A204.1 (cell line): ENCODE measurements around the gene MYLK.
A peak's percentile ranks its signal among the peaks of the same experiment; 100 is the strongest.
"Not testable (repeated sequence)": the region's sequence is repeated elsewhere in the genome, so short reads cannot be mapped to it uniquely, and the experiment has no call there.

Experiments used
- FAIRE-seq: peaks from 2 replicates; lab custom pipeline; 2012; peaks lifted over from hg19 to GRCh38; lab: Jason Lieb, UNC

MYLK gene, protein sequence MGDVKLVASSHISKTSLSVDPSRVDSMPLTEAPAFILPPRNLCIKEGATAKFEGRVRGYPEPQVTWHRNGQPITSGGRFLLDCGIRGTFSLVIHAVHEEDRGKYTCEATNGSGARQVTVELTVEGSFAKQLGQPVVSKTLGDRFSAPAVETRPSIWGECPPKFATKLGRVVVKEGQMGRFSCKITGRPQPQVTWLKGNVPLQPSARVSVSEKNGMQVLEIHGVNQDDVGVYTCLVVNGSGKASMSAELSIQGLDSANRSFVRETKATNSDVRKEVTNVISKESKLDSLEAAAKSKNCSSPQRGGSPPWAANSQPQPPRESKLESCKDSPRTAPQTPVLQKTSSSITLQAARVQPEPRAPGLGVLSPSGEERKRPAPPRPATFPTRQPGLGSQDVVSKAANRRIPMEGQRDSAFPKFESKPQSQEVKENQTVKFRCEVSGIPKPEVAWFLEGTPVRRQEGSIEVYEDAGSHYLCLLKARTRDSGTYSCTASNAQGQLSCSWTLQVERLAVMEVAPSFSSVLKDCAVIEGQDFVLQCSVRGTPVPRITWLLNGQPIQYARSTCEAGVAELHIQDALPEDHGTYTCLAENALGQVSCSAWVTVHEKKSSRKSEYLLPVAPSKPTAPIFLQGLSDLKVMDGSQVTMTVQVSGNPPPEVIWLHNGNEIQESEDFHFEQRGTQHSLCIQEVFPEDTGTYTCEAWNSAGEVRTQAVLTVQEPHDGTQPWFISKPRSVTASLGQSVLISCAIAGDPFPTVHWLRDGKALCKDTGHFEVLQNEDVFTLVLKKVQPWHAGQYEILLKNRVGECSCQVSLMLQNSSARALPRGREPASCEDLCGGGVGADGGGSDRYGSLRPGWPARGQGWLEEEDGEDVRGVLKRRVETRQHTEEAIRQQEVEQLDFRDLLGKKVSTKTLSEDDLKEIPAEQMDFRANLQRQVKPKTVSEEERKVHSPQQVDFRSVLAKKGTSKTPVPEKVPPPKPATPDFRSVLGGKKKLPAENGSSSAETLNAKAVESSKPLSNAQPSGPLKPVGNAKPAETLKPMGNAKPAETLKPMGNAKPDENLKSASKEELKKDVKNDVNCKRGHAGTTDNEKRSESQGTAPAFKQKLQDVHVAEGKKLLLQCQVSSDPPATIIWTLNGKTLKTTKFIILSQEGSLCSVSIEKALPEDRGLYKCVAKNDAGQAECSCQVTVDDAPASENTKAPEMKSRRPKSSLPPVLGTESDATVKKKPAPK (N-terminal part only)

DNA sequence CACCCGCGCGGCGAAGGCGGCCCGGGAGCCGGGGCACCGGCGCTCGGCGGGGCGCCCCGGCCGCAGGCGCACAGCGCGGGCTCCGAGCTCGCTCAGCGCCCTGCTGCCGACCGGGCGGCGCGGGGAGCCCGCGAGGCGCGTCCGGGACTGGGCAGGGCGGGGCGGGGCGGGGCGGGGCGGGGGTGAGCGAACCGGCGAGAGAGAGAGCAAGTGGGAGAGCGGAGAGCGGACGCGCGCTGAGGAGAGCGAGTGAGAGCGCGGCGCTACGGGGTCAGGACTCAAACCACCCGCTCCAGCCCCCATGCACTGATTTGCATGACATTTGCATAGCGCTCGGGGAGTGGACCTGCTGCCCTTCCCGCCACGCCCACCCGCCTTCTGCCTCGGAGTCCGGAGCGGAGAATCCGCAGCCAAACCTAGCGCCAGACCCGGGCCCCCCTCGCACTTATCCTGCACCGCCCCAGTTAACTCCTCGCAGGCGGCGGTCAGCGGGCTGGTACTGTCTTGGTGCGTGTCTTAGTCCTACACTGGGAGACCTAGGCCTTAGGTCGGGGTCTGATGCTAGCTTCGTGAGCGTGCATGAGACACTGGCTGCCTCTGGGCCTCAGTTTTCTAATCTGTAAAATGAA is at the start of gene MYLK:
TSS of gene MYLK (minus strand) at position 130 of the 629 bp plus-strand sequence. CDS start 90,491 bp downstream, outside the sequence.
- FAIRE-seq, result no peak

DNA sequence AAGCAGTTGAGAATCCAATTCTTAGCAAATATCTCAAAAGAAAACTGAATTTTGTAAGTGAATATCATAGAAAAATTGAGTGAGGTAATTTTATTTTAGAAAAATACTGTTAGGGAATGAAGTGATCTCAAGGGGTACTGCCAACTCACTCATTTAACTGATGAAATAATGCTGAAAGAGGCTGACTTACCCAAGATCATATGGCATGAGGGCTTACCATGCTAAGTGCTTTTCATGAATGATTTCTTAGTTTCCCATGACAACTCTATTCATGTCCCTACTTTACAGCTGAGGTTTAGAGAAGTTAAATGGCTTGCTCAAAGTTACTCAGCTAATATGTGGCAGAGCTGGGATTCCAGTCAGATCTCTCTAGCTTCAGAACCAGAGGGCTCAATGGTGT is 46.3 kb upstream of the MYLK start:
- no peak for FAIRE-seq

DNA sequence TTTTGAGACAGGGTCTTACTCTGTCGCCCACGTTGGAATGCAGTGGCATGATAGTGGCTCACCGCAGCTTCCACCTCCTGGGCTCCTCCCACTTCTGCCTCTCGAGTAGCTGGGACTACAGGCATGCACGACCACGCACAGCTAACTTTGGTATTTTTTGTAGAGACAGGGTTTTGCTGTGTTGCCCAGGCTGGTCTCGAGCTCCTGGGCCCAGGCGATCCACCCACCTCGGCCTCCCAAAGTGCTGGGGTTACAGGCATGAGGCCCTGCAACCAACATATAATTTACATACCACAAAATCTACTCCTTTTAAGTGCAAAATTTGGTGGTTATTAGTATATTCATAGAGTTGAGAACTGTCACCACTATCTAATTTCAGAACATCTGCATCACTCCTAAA is 45.2 kb upstream of the MYLK start:
- FAIRE-seq, result no peak

DNA sequence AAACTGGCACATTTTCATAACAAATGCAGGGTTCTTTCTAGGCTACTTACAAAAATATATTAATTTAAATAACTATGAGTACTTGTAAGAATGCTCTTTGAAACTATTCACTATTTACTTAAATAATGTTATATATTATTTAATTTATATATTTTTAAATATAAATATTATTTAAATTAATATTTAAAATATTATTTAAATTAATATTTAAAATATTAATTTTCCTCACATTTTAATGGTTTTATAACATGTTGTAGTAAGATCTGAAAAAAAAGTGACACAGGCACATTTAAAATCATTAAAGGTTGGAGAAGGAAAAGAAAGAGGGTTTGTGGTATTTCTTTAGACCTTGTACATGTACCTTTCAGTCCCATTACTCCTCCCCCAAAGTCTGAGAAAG is 42.3 kb upstream of the MYLK start:
- peak; percentile 94 for FAIRE-seq

DNA sequence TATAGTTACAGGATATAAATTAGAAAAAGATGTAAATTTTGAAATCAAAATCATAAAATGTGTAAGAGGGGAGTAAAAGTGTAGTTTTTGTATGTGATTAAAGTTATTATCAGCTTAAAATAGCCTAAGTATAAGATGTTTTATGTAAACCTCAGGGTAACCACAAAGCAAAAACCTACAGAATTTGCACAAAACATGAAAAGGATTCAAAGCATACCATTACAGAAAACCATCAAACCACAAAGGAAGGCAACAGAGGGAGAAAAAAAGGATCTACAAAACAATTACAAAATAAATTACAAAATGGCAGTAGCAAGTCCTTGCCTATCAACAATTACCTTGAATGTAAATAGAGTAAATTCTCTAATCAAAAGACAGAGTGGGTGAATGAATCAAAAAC is 36.7 kb upstream of the MYLK start:
- no peak for FAIRE-seq

DNA sequence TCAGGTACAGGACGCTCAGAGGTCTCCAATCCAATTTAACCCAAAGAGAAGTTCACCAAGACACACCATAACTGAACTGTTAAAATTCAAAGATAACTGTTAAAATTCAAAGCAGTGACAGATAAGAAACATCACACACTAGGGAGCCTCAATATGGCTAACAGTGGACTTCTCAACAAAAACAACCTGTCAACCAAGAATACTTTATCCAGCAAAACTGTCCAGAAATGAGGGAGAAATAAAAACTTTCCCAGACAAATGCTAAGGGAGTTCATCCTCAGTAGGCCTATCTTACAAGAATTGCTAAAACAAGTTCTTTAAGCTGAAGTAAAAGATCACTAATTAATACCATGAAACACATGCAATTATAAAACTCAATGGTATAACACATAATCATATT is 36.3 kb upstream of the MYLK start:
- FAIRE-seq, result no peak

DNA sequence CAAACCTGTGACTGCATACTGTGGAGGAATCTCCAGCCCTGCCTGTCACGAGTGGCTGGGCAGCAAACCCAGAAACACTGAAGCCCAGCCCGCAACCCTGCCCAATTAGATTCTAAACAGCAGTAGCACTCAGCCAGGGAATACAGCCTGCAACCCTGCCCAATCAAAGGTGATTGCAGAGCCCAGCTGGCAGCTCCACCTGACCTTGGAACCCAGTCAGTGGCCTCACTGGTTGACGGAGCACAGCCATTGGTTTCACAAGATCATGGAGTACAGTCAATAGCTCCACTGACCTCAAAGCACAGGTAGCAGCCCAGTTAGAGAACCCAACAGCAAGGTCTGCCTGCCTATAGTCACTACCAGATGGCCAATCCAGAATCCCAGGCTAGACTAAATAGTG is 35.2 kb upstream of the MYLK start:
- no peak for FAIRE-seq

DNA sequence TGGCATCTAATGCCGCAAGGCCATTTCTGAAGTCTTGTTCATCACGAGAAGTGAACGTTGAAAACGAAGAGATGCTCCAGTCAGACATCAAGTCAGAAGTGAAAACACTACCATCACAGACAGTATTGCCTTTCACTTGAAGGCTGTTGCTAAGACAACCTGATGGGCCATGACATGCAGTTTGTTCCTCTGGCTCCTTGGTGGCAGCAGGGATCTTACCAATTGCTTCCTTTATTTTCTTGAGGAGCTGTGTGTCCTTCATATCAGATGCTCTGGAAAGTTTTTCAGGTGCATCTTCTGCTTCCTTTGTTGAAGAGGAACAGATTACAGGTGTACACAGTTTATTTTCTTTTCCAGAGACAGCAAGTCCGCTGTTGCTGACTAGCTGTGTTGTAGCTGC is 30.7 kb upstream of the MYLK start:
- FAIRE-seq, result no peak

DNA sequence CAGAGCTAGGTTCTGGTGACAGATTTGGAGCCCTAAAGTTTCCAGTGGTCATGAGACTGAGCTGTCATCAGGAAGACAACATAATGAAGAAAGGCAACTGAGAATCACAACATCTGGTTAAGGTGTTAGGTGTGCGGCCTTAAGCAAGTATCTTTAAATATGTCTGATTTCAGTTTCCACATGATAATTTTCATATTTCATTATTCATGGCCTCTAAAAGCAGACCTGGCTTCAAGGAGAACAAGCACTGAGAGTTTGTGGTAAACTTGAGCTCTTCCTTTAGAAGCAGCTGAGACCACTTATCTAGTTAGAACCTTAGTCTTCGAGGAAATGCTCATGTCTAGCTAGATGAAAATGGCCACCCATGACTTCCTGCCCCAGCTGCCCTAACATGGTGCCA is 25.7 kb upstream of the MYLK start:
- no peak for FAIRE-seq

DNA sequence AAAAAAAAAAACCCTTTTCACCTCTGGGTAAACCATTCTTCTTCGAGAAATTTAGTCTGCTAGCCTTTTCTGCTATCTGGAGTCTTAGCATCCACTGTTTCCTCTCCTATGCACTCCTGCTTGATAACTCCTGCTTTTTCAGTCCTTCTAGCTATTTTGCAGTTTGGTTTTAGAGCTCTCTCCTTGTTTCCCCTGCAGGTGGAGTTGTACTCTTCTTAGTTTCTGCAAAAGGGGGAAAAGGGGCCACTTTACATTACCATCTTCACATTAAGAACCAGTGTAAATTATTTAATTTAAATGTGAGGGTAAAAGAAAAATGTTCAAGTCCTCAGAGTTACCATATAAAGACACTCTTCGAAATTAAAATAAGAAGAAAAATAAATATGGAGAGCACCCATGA is 23.6 kb upstream of the MYLK start:
- no peak for FAIRE-seq

DNA sequence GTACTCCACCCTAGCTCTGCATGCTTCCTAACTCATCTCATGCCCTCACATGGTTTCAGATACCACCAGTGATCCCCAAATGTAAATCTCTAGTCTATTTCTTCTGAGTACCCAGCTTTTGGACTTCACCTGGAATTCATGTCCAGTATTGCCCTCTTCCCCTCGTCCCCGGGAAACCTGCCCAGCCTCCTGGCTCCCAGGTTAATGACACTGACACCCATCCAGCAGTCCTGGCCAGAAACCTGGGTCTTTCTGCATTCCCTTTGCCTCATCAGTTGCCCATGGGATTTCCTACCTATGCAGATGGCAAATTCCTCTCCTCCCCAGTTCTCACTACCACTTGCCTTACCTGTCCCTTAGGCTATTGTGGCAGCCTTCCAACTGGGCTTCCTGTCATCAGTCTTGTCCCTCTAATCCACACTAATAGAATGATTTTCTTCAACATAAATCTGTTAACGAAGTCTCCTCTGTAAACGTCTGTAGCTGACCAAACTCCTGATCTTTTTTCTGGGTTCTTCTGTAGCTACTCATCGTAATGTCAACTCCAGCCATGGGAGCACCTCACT is 15.3 kb upstream of the MYLK start:
- FAIRE-seq, result no peak

DNA sequence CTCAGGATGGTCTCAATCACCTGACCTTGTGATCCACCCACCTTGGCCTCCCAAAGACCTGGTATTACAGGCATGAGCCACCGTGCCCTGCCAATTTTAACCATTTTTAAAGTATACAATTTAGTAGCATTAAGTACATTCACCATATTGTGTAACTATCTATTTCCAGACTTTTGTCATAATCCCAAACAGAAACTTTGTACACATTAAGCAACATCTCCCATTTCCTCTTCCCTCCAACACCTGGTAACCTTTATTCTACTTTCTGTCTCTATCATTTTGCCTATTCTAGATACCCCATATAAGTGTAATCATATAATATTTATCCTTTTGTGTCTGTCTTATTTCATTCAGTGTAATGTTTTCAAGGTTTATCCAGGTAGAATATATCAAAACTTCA is 8.9 kb upstream of the MYLK start:
- FAIRE-seq, result no peak

DNA sequence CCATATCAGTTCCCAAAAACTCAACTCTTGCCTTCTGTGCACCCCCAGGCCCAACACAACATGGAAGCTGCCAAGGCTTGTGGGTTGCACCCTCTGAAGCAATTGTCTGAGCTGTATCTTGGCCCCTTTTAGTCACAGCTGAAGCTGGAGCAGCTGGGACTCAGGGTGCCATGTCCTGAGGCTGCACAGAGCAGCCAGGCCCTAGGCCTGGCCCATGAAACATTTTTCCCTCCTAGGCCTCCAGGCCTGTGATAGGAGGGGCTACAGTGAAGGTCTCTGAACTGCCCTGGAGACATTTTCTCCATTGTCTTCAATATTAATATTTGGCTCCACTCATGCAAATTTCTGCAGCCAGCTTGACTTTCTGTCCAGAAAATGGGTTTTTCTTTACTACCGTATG is 8.1 kb upstream of the MYLK start:
- FAIRE-seq, result no peak

DNA sequence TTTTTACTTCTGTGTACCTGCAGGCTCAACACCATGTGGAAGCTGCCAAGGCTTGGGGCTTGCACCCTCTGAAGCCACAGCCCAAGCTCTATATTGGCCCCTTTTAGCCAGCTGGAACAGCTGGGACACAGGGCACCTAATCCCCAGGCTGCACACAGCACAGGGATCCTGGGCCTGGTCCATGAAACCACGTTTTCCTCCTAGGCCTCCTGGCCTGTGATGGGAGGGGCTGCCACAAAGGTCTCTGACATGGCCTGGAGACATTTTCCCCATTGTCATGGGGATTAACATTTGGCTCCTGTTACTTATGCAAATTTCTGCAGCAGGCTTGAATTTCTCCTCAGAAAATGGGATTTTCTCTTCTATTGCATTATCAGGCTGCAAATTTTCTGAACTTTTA is 6.9 kb upstream of the MYLK start:
- FAIRE-seq, result not testable (repeated sequence)

DNA sequence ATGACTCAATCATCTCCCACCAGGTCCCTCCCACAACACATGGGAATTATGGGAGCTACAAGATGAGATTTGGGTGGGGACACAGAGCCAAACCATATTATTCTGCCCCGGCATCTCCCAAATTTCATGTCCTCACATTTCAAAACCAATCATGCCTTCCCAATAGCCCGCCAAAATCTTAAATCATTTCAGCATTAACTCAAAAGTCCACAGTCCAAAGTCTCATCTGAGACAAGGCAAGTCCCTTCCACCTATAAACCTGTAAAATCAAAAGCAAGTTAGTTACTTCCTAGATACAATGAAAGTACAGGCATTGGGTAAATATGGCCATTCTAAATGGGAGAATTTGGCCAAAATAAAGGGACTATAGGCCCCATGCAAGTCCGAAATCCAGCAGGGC is 6.0 kb upstream of the MYLK start:
- not testable (repeated sequence) for FAIRE-seq

DNA sequence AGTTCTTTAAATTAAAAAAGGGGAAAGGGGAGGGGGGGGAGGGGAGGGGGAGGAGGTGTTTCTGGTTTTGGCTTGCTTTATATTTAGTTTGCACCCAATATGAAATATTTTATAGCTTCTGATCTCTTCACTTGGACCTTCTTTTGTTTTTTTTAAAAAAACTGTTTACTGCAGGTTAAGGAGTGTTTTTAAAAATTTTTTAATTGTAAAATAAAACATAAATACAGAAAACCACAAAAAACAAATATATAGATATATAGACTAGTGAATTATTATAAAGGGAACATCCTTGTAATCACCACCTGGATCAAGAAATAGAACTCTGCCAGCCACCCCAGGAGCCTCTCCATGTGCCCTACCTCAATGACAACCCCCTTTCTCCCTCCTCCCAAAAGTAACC is 861 bp upstream of the MYLK start:
- no peak for FAIRE-seq

DNA sequence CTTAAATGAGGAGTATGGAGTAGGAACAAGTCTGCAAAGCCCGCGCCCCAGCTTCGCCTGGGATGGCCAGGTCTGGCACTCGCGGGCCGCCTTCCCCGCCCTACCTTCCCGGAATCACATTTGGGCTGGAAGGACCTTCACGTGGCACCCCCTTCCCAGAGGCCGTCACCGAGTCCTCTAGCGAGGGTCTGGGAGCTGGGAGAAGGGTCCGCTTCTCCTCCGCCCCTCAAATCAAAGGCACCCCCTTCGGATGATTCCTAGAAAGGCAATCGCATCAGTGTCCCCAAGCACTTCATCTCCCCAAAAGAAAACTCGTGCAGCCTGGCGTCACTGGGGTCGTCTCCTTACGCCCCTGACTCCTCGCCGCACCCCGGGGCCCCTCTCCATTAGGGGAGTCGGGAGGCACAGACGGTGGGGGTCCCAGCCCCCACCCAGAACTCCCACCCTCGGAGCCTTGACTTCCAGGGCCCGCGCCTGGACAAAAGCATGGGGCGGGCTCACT is 380 bp downstream of the MYLK start:
- no peak for FAIRE-seq

DNA sequence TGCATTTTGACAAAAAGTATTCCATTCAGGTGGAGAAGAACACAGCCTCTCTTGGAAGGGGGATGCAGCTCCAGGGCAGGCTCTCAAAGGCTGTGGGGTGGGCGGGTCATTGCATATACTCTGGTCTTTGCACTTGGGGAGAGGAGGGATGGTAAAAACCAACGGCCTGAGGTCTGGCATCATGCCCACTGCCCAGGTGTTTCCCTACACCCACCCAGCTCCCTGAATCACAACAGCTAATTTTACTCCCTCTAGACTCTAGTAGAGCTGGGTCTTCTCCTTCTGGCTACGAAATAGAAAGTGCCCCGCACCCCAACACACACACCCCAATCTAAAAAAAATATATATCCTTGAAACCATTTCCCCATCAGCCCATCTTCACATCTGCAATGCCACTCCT is 1.0 kb downstream of the MYLK start:
- no peak for FAIRE-seq

DNA sequence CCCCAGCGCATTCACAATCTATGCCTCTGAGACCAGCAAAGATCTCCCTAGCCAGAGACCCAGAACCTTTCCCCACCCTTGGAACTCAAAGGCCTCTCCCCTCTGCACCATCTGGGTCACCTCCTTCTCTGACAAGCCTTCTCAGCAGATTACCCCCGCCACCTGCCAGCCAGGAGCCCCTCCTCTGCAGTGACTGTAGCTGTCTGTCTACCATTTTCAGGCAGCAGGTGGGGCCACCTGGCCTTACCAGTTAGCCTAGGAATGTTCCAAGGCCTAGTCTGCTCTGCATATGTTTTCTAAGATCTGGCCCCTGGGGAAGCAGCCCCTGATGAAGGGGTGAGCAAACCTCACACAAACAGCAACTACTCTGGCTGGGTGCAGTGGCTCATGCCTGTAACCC is 2.4 kb downstream of the MYLK start:
- FAIRE-seq, result no peak

DNA sequence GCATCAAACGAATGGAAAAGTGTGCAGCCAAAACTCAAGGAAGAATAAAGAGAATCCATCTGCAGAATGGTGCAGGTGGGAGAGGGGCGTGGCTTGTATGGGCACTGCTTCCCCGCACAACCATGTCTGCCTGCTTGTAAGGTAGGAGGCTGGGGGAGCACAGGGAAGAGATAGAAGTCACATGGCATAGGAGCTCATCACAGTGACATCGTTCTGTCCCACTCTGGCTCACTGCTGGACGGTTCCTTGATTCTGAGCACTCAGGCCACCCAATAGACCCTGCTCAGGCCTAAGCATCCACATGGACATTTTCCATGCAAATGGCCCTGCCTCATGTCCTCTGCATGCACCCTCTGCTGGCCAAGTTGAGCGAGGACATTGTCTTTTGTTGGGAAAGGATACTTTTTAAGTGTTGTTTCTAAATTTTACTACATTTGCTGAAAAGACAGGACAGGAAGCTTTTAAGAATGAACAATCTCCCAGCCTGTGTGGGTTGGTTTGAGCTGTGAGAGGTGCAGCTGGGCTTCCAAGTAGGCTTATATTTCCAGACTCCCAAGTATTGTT is 3.1 kb downstream of the MYLK start:
- FAIRE-seq, result no peak

DNA sequence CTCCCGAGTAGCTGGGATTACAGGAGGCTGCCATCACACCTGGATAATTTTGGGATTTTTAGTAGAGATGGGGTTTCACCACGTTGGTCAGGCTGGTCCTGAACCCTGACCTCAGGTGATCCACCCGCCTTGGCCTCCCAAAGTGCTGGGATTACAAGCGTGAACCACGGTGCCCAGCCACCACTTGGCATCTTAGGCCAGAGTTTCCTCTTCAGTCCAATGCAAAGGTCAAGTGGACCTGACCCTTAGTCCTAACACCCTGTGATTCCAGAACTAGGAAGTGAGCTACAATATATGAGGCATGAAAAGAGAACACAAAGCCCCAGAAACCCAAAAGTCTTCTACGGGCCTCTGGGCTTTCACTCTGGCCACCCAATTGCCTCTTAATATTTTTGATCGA is 5.3 kb downstream of the MYLK start:
- no peak for FAIRE-seq
